ENCODE measurements around the gene ACOT13. TPM values are rescaled to one million over a fixed set of nuclear protein-coding genes. Genes with fewer than 3 reads are reported as not detected.

Gene ACOT13
- total RNA-seq, 1 experiment from 2014 or later: 33.5 TPM

DNA sequence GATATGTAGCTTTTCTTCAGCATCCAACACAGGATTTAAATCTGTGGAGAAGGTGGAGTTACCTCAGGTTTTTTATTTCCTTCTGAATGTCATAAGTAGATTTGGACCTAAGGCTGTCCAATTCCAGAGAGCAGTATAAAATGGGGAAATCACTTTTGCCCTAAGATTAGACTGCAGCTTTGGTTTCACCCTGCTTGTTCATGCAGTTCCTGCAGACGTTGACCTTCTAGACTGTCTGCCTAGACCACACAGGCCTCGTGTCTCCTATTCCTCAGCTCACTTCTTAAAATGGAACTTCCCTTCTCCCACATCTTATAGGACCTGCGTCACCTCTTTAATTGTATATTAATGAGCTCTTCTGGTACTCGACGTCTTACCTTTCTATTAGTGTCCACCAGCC lies 78.0 kb downstream of the ACOT13 start:
- intact Hi-C loops (cut with micrococcal nuclease): no loop called here
- peaks cover 3 to 22% of the 10 kb centered on the region in 2 experiments; a peak in 3 of 4 replicates for H3K4me1 ChIP-seq (ENCODE audit: control insufficient read depth in 1 of 2, insufficient read depth in 2 of 2, low read length in 2 of 2)
- ATAC-seq (no peak), DNase-seq (ENCODE audit: low read depth, low spot score) (no peak)
- no peaks in the 10 kb centered on the region for H4K20me1 ChIP-seq (ENCODE audit: insufficient read depth)
- no peak overlapping the region for H3K9ac ChIP-seq (ENCODE audit: low read length)
- H3K9me2 ChIP-seq (ENCODE audit: insufficient read depth): 0 out of 2 replicates have a peak, but pooled peaks cover 3% of the 10 kb centered on the region
- H3K4me3 ChIP-seq (replicated peaks in 1 of 2; ENCODE audit: low read depth in 1 of 2, low read length in 2 of 2): no peak overlapping the region
- H3K4me2 ChIP-seq (ENCODE audit: low read length): no peak overlapping the region
- ChIA-PET POLR2A (no interaction called here), CTCF (no interaction called here), RAD21 (ENCODE audit: low non-redundant PET in 1 of 2, low total read pairs in 2 of 2, uncharacterized antibody in 2 of 2, unreplicated experiment in 2 of 2) (no interaction called here)
- H2AFZ ChIP-seq (ENCODE audit: low read depth, low read length, poor library complexity, severe bottlenecking): peak overlapping the region; percentile 66
- TF ChIP-seq JUND (IDR thresholded peaks at IDR 0.05): no peak
- TF ChIP-seq FOSL1 (IDR thresholded peaks at IDR 0.05; ENCODE audit: low read depth): no peak
- TF ChIP-seq, protein P1, sequence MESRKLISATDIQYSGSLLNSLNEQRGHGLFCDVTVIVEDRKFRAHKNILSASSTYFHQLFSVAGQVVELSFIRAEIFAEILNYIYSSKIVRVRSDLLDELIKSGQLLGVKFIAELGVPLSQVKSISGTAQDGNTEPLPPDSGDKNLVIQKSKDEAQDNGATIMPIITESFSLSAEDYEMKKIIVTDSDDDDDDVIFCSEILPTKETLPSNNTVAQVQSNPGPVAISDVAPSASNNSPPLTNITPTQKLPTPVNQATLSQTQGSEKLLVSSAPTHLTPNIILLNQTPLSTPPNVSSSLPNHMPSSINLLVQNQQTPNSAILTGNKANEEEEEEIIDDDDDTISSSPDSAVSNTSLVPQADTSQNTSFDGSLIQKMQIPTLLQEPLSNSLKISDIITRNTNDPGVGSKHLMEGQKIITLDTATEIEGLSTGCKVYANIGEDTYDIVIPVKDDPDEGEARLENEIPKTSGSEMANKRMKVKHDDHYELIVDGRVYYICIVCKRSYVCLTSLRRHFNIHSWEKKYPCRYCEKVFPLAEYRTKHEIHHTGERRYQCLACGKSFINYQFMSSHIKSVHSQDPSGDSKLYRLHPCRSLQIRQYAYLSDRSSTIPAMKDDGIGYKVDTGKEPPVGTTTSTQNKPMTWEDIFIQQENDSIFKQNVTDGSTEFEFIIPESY (IDR thresholded peaks at IDR 0.05; ENCODE audit: extremely low read depth, insufficient replicate concordance, low read length): no peak
- no peak for TF ChIP-seq EZH2 (IDR thresholded peaks at IDR 0.05)
- no peak for TF ChIP-seq TCF7L2 (IDR thresholded peaks at IDR 0.05; ENCODE audit: borderline replicate concordance, extremely low read depth, insufficient read depth, insufficient read length)
- TF ChIP-seq ZFX (IDR thresholded peaks at IDR 0.05): no peak
- TF ChIP-seq, protein P2, sequence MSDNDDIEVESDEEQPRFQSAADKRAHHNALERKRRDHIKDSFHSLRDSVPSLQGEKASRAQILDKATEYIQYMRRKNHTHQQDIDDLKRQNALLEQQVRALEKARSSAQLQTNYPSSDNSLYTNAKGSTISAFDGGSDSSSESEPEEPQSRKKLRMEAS (IDR thresholded peaks at IDR 0.05): no peak
- no peak for TF ChIP-seq RAD21 (IDR thresholded peaks at IDR 0.05; ENCODE audit: low read depth)
- no peak for TF ChIP-seq SP1 (IDR thresholded peaks at IDR 0.05; ENCODE audit: low read depth)
- no peak for TF ChIP-seq EGR1 (IDR thresholded peaks at IDR 0.05; ENCODE audit: low read depth)
- TF ChIP-seq CEBPB (IDR thresholded peaks at IDR 0.05; ENCODE audit: low read depth): no peak
- TF ChIP-seq, protein P3, sequence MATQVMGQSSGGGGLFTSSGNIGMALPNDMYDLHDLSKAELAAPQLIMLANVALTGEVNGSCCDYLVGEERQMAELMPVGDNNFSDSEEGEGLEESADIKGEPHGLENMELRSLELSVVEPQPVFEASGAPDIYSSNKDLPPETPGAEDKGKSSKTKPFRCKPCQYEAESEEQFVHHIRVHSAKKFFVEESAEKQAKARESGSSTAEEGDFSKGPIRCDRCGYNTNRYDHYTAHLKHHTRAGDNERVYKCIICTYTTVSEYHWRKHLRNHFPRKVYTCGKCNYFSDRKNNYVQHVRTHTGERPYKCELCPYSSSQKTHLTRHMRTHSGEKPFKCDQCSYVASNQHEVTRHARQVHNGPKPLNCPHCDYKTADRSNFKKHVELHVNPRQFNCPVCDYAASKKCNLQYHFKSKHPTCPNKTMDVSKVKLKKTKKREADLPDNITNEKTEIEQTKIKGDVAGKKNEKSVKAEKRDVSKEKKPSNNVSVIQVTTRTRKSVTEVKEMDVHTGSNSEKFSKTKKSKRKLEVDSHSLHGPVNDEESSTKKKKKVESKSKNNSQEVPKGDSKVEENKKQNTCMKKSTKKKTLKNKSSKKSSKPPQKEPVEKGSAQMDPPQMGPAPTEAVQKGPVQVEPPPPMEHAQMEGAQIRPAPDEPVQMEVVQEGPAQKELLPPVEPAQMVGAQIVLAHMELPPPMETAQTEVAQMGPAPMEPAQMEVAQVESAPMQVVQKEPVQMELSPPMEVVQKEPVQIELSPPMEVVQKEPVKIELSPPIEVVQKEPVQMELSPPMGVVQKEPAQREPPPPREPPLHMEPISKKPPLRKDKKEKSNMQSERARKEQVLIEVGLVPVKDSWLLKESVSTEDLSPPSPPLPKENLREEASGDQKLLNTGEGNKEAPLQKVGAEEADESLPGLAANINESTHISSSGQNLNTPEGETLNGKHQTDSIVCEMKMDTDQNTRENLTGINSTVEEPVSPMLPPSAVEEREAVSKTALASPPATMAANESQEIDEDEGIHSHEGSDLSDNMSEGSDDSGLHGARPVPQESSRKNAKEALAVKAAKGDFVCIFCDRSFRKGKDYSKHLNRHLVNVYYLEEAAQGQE (IDR thresholded peaks at IDR 0.05; ENCODE audit: low read depth): no peak
- no peak for TF ChIP-seq YY1 (IDR thresholded peaks at IDR 0.05; ENCODE audit: extremely low read depth, insufficient replicate concordance, low read depth, low read length)
- no peaks in the 10 kb centered on the region for H3K79me2 ChIP-seq (ENCODE audit: insufficient read depth, low read length)
- H3K27ac ChIP-seq (ENCODE audit: low read depth, low read length): no peak overlapping the region
- BruUV-seq (replicated peaks): no TSS peak
- H3K36me3 ChIP-seq (ENCODE audit: control insufficient read depth in 1 of 2, insufficient read depth in 2 of 2, low read length in 2 of 2): no peaks in the 10 kb centered on the region
- H3K27me3 ChIP-seq (ENCODE audit: insufficient read depth, low read length): no peaks in the 10 kb centered on the region
- H3K9me3 ChIP-seq (ENCODE audit: control insufficient read depth in 1 of 2, insufficient read depth in 1 of 2, low read depth in 1 of 2, low read length in 2 of 2): no peaks in the 10 kb centered on the region
